ENCODE results near the gene ADGRL2.

ADGRL2 gene

DNA sequence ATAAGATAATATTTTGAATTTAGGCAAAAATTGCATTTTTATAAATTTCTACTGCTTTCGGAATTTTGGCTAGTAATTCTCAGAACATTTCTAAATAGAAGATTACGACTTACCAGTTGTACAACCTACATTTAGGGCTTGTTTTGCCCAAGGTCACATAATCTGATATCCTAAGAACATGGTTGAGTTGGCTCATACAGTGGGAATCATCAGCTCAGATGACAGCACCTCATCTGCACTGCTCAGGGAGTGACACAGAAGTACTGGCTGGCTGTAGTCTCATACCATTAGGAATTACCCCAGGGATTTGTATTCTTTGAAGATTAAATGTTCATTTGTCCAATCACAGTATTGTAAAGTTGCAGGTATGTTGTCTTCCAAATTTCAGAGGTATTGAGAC is 217.6 kb downstream of the ADGRL2 start:
- TF ChIP-seq, protein P1, sequence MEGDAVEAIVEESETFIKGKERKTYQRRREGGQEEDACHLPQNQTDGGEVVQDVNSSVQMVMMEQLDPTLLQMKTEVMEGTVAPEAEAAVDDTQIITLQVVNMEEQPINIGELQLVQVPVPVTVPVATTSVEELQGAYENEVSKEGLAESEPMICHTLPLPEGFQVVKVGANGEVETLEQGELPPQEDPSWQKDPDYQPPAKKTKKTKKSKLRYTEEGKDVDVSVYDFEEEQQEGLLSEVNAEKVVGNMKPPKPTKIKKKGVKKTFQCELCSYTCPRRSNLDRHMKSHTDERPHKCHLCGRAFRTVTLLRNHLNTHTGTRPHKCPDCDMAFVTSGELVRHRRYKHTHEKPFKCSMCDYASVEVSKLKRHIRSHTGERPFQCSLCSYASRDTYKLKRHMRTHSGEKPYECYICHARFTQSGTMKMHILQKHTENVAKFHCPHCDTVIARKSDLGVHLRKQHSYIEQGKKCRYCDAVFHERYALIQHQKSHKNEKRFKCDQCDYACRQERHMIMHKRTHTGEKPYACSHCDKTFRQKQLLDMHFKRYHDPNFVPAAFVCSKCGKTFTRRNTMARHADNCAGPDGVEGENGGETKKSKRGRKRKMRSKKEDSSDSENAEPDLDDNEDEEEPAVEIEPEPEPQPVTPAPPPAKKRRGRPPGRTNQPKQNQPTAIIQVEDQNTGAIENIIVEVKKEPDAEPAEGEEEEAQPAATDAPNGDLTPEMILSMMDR (conservative IDR thresholded peaks at IDR 0.05; ENCODE audit: low read length) = no peak
- no peak for DNase-seq (ENCODE audit: low read depth)
- H3K4me3 ChIP-seq (ENCODE audit: low read length) = no peak overlapping the region

DNA sequence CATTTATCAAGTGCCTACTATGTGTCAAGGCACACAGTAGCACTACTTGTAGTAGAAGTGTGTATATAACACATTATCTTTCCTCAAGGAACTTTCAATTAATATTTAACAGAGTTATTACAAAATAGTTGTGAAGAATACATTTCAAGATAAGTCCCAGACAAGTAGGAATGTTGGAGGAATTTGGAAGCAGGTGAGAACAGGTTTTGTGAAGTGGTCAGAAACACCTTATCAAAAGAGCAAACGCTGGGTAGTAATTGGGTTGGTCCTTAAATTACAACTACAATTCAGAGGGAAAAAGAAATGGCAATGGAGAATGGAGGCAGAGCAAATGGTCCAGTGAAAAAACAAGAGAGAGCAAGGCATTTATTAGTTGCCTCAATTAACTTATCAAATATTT is 218.8 kb downstream of the ADGRL2 start:
- TF ChIP-seq, protein P1 (conservative IDR thresholded peaks at IDR 0.05; ENCODE audit: low read length) = no peak
- DNase-seq (ENCODE audit: low read depth) = no peak
- no peak overlapping the region for H3K4me3 ChIP-seq (ENCODE audit: low read length)

DNA sequence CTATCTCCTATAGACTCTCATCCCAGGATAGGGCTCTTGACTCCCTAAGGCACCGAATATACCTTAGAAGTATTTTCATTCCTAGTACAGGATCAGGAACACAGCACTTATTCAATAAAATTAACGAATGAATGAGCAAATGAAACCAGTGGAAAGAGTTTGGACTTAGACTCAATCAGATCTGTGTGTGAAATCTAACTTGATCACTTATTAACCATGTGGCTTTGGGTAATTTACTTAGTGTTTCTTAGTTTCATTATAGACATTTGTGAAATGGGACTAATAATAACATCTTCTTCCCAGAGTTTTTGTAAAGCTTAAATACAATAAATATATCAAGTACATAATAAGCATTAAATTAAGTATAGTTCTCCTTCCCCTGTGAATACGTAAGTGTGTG is 230.1 kb downstream of the ADGRL2 start:
- TF ChIP-seq, protein P1 (conservative IDR thresholded peaks at IDR 0.05; ENCODE audit: low read length) = no peak
- H3K4me3 ChIP-seq (ENCODE audit: low read length) = no peak overlapping the region
- no peak for DNase-seq (ENCODE audit: low read depth)

DNA sequence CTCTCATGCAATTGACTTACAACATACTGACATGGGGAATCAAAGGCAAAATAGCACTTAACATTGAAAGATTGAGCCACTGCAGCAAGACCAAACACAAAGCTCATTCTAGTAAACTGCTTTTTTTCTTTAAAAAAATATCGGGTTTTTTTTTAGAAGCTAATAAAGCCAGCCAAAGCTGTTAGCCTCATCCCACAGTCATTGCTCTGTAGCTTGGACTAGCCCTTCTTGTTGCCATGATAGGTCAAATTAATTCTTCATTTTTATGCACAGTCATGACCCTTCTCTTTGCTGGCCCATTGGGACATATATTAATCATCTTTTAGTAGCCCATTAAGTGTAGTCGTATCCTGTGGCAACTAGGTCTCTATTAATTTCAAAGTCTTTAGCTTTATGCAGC is 231.3 kb downstream of the ADGRL2 start:
- TF ChIP-seq, protein P1 (conservative IDR thresholded peaks at IDR 0.05; ENCODE audit: low read length) = no peak
- no peak overlapping the region for H3K4me3 ChIP-seq (ENCODE audit: low read length)
- no peak for DNase-seq (ENCODE audit: low read depth)

DNA sequence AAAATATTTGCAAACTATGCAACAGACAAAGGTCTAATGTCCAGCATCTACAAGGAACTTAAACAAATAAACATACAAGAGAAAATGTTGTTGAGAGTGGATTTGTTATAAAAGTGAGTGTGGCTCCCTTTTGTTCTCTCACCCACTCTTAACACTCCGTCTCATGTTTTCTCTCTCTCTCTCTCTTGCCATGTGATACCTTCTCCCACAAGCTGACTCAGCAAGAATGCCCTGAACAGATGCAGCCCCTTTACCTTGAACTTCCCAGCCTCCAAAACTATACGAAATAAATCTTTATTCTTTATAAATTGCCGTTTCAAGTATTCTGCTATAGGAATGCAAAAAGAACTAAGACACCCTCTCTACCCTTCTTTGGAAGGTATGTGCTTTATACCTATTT is 234.1 kb downstream of the ADGRL2 start:
- DNase-seq (ENCODE audit: low read depth) = no peak
- TF ChIP-seq, protein P1 (conservative IDR thresholded peaks at IDR 0.05; ENCODE audit: low read length) = no peak
- no peak overlapping the region for H3K4me3 ChIP-seq (ENCODE audit: low read length)

Data from AG10803 (cell line).